Pons (tissue), 1 donor: Measurements from ENCODE around the gene ATAD1.
"Not testable (repeated sequence)": the region's sequence is repeated elsewhere in the genome, so short reads cannot be mapped to it uniquely, and the experiment has no call there.

Experiments used
- DNase-seq: peaks from one replicate; pipeline ENCODE4 v3.0.0-alpha.2; 2016; ENCODE audit warnings: low spot score

The ATAD1 gene

DNA sequence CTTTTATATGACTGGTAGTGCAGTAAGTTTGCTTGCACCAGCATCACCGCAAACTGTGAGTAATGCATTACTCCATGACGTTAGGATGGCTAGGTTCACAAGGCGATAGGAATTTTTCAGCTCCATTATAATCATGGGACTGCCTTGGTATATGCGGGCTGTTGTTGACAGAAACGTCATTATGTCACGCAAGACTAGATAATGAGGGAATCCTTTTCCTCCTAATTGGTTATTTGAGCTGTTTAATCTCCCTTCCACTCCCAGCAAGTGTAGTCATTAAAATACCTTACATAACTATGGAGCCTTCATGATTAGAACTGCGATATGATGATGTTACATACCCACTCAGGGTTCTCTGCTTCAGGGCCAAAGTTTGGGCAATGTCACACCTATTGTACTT is 28.0 kb upstream of the ATAD1 start:
- no peak for DNase-seq

DNA sequence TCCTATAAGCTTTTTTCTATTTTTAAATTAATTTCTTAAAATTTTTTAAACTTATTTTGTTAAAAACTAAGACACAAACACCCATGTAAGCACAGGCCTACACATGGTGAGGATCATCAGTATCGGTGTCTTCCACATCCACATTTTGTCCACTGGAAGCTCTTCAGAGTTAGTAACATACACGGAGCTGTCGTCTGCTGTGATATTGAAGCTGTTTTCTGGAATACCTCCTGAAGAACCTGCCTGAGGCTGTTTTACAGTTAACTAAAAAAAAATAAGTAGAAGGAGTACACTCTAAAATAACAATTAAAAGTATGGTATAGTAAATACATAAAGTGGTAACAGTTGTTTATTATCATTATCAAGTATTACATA is 27.6 kb upstream of the ATAD1 start:
- DNase-seq: no peak

DNA sequence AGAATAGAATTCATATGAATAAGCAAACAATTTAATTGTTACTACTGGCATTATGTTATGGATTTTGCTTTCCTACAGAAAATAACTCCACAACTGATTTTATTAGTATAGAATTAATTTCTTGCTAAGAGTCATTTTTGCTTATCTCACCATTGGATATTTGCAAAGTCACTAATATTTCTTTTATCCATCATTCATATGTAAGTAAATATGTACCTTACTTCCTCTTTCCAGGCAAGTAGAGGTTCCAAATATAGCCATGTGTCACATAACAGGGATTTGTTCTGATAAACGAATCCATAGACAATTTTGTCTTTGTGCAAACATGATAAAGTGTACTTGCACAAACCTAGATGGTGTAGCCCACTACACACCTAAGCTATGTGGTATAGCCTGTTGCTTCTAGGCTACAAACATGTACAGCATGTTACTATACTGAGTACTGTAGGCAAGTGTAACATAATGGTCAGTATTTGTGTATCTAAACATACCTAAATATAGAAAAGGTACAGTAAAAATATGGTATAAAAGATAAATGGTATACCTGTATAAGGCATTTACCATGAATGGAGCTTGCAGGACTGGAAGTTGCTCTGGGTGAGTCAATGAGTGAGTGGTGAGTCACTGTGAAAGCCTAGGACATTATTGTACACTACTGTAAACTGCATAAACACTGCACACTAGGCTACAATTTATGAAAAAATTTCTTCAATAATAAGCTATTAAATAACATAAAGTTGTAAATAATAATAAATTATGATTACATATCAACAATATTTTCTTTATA is 27.0 kb upstream of the ATAD1 start:
- no peak for DNase-seq

DNA sequence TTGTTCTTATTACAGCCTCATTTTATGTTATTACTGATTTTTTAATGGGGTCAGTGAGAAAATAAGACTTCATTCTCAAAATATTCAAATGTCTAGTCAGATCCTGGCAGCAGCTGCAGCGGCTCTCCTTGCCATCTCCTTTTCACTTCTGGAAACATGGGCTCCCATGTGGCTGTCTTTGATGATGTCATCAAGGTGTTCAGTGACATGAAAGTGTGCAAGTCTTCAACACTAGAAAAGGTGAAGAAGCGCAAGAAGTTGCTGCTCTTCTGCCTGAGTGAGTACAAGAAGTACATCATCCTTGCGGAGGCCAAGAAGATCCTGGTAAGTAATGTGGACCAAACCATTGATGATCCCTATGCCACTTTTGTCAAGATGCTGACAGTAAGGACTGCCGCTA is 25.7 kb upstream of the ATAD1 start:
- no peak for DNase-seq

DNA sequence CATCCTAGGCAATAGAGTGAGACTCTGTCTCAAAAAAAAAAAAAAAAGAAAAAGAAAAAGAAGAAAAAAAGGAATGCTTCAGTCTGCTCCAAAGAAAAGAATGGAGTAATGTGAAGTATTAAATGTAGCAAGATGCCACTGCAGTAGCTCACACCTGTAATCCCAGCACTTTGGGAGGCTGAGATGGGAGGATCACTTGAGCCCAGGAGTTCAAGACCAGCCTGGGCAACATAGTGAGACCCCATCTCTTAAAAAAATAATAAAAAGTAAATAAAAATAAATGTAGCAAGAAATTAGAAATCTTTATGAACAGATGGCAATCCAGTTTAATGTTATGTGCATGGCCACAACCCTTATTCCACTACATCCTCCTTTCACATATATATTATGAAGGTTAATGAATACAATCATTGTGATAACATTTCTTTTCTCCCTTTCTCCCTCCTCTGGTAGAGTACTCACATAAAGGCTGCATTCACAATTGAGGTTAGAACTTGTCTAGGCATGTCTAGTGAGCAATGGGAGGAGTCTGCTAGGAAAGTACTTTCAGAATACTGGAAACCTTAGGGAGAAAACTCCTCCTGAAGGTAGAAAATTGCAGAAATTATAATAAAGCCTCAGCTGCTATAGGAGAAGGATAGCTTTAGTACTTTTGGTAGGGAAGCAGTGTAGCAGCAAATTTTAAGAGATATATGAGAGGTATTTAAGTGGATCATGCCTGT is 24.9 kb upstream of the ATAD1 start:
- no peak for DNase-seq

DNA sequence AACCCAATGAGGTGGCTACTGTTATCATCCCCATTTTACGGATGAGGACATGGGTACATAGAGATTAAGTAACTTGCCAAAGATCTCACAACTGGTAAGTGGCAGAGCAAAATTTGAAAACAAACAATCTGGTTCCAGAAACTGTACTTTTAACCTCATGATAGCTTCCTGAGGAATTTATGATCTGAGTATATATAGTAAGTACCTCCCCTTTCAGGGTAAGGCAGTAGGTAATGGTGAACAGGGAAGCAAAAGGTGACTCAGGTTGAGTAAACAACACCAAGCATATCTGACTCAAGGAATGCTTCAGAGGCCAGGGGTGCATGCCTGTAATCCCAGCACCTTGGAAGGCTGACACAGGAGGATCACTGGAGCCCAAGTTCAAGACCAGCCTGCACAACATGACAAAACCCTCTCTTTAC is 24.2 kb upstream of the ATAD1 start:
- no peak for DNase-seq

DNA sequence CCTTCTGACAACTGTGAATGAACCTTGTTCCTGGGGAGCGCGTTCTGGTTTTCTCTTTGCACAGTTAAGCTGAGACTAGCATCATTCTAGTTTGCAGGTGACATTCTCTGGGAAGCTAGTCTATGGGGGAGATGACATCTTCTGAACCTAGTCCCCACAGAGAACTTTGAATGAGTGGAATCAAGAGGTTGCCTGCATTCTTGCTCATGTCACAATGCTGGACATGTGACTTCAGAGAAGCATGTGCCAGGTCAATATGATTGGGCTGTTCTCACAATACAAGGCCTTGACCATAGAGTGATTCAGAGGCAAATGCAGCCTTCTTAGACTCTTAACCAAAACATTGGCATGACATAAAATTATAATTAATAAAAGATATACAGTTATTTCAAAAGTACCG is 23.2 kb upstream of the ATAD1 start:
- DNase-seq: no peak

DNA sequence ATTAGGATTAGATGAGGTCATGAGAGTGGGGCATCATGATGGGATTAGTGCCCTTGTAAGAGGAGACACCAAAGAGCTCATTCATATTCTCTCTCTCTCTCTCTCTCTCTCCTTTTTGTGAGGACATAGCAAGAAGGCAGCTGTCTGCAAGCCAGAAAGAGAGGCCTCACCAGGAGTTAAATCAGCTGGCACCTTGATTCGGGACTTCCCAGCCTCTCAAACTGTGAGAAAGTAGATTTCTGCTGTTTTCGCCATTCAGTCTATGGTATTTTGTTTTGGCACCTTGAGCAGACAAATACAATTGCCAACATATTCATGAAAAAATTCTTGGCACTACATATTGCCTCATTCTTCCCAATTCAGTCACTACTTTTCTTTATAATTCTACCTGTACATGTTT is 20.6 kb upstream of the ATAD1 start:
- no peak for DNase-seq

DNA sequence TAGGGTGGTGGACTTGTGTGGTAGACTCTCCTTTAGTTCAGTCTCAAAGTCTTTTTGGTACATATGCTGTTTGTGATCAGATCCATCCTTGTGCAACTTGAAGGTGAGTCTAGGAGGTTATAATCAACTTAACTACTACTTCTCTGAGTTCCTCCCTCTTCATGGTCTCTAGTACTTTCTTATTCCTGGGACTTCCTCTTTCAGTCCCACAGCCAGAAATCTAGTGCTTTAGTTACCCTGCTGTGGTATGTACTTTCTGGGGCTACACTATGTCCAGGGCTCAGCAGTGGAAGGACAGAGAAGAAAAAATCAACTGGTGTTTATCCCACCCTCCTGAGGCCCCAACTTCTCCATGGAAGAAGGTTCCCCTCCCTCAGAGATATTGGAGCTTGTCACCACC is 19.4 kb upstream of the ATAD1 start:
- DNase-seq: peak; percentile 25

DNA sequence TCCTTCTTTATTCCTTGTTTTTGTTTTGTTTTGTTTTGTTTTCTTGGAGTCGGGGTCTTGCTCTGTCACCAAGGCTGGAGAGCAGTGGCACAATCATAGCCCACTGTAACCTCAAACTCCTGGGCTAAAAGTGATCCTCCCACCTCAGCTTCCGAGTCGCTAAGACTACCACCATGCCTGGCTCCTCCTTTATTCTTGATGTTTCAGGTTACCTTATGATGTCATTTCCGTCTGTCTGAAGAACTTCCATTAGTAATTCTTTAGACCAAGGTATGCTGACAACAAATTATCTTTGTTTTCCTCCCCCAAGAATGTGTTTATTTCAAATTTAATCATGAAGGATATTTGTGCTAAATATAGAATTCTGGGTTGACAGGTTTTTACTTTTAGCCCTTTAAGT is 18.1 kb upstream of the ATAD1 start:
- no peak for DNase-seq

DNA sequence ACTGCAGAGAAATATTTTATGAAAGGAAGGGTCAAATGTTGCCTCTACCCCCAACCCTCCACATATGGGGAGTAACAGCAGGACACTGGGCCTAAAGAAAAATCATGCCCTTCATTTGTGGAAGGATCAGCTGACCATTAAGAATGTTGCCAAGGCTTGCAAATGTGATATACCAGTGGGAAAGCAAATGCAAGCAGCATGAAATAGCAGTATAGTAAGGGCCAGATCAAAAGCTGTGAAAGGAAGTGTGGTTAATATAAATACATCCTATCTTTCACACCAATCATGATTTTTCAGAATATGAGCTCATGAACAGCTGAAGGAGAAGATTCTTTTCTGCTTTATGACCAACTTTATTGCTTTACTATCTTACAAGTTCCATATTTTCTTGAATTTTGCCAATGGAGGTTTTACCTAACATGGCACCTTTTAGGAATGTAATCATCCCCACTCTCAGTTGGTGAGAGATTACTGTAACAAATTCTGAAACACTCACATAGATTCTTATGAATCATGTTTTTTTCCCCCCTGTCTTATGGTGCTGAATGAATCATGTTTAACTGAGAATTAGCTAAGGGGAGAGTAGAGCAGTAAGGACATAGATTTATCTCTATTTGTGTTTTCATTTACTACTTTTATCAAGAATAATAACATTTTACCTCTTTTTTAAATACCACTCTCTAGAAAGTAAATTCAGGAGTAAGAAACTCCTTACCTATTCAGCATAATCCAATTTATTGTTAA is 12.1 kb upstream of the ATAD1 start:
- no peak for DNase-seq

DNA sequence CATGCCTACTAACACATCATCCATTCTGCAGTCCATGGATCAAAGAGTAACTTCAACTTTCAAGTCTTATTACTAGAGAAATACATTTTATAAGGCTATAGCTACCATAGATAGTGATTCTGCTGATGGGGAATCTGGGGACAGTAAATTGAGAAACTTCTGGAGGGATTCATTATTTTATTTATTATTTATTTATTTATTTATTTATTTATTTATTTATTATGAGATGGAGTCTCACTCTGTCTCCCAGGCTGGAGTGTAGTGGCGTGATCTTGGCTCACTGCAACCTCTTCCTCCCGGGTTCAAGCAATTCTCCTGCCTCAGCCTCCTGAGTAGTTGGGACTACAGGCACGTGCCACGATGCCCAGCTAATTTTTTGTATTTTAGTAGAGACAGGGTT is 11.0 kb upstream of the ATAD1 start:
- not testable (repeated sequence) for DNase-seq

DNA sequence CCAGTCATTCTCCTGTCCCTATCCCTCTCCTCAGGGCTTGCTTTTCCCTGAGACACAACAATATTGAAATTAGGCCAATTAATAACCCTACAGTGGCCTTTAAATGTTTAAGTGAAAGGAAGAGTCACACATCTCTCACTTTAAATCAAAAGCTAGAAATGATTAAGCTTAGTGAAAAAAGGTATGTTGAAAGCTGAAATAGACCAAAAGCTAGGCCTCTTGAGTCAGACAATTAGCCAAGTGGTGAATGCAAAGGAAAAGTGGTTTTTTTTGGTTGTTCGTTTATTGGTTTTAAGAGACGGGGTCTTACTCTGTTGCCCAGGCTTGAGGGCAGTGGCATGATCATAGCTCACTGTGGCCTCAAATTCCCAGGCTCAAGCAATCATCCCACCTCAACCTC is 9.7 kb upstream of the ATAD1 start:
- no peak for DNase-seq

DNA sequence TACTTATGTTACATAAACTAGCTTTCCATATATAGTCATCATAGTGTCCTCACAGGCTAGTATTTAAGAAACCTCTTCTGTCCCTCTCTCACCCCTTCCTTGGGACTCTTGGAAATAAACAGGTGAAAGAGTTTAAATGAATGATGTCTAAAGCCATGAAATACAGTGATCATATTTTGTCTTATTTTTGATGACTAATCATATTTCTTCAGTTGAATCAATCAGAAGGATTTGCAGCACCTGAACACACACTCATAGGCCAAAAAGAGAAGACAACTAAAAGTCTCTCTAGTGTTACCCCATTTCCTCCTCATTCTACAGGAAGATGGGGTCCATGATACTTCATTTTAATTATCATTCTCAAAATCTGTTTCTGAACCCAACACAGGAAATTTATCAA is 8.6 kb upstream of the ATAD1 start:
- DNase-seq: no peak

DNA sequence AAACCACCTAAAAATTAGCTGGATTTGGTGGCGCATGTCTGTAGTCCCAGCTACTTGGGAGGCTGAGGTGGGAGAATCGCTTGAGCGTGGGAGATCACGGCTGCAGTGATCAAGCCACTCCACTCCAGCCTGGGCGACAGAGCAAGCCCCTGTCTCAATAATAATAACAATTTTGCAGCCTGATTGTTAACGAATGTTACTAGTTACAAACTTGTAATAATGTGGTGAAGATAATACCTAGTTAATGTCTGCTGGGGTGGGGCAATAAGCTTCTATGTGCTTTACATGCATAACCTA is 1.2 kb upstream of the ATAD1 start:
- DNase-seq: no peak

DNA sequence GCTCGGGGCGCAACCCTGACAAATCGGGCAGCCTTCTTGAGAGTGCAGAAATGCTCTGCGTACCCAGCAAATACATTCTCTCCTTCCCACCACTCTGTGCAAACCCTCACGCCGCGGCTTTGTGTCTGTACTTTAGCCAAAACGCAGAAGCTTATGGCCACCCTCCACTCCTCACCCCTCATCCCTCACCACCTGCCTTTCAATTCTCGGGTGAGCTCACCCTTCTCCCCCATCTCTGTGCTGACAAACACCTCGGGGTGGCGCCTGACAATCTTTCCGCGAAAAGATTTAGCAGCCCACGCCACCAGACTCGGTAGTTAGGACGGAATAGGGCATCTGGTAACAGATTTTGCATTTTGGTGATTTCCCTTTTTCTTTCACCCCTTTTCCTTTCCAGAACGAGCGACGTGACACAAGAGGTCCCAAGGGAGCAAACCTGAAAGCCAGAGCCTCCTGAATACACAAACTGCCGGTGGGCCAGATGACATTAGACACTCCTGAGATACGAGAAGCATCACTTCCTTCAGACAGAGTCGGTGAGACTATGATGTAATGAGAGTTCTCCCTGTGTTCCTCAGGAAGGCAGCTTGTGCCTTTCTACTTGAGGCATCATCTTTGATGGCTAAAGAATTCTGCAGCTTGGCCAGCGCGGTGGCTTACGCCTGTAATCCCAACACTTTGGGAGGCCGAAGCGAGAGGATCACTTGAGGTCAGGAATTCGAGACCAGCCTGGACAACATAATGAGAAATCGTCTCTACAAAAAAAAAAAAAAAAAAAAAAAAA is 671 bp upstream of the ATAD1 start:
- peak; percentile 31 for DNase-seq

DNA sequence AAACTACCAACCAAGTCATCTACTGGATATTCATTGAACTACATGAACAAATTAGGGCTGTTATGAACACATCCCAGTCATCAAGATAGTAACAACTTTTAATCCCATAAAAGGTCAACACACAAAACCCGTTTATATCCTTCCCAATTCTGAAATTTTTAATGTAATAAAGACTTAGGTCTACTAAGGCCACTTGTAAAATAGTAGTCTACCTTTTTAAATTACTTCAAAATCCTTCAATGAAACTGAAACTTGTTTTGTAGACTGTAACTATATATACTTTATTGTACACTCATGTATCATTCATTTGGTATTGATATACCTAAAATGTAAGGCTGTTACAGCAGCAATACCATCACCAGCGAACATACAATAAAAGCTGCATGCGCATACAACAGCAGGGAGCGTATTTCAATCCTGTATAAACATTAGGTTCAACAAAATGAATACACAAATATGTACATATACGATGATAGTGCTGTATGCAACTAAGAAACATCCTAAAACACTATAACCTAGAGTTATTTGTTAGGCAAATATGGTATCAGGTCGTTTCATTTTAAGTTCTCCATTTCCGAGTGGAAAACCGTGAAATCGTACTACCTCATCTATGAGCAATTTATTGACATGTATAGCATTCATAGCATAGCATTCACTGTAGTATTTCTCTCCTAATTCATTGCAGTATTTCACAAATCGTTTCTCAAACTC is 973 bp downstream of the ATAD1 start:
- peak; percentile 5 for DNase-seq

DNA sequence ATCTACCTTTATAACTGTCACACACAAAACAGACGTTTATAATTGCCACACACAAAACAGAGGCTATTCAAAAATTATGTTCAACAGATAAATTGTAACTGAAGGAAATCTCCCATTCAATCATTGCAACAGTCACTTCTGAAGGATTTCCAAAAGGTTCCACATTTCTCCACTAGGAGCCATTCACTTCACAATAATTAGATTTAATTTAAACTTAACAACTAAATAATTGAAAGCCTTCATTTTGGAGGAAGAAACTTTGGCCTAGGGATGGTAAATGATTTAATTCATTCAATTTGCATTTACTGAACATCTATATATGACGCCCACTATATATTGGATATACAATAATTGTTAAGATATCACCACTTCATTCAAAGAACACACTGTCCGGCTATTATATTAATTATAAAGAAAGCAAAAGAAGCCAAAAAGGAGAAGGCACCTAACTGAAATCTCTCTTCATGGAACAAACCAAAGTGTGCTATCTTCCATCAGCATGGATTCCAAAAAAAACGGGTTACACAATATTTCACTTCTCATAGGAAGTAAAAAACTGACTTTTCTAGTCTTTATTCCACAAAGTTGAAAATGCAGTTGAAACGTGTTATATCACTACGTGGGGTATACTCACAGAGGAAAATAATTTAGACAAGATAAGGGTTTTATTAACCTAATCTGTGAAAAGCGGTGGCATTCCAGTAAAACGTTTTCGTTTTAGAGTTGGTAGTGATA is 1.7 kb downstream of the ATAD1 start:
- DNase-seq: no peak

DNA sequence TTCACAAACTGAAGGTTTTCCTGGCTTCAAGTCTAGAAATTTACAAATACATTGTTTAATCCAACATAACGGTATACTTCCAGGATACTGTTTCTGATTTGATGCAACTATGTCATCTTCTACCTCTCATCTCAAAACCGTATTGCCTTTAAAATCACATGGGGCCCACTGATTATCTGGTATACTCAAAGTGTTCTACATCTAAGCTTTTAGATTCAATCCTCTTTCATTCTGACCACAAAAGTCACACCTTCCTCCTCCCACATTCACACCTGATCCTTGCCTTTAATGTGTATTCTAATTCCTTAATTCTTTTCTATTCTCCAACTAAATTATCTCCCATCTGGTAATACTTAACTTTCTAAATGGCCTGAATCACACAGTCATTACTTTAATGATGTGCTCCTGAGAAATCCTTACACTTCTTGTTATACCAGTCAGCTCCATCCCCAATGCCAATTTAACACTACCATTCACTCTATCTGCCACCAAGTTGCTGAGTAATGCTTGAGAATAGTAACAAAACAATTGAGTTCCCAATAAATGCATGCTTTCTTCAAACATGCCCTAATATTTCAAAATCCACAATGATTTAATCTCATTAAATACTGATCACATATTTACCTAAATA is 13.0 kb downstream of the ATAD1 start:
- no peak for DNase-seq

DNA sequence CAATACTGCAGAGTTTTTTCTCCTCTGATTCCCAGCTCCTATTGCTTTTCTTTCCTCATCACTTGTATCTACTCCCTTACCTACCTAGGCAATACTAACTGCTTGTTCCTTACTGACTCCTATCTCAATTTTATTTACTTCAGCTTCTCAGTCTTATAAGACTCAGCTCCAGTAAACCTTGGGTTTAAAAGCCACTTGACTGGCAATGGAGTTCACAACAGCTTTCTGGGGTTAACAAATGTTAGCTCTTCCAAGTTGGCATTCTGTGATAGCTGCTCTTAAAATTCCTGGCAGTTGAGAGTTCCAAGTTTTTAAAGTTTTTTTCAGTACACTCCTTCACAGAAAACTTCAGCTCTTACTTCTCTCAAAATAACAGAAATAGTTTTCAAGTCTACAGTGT is 14.2 kb downstream of the ATAD1 start:
- no peak for DNase-seq

DNA sequence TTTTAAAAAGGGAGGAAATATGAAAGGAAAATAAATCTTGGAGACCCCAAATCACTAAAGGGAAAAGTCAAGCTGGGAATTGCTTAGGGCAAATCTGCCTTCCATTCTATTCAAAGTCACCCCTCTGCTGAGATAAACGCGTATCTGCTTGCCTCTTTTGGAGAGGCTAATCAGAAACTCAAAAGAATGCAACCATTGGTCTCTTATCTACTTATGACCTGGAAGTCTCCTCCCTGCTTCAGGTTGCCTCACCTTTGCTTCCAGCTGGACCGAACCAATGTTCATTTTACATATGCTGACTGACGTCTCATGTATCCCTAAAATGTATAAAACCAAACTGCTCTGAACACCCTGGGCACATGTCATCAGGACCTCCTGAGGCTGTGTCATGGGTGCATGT is 14.7 kb downstream of the ATAD1 start:
- DNase-seq: no peak
